Chondrocyte (in vitro differentiated cells): ENCODE results near the gene SLC6A4. TPM values are rescaled to one million over a fixed set of nuclear protein-coding genes. Genes with fewer than 3 reads are reported as not detected.
A peak's percentile ranks its signal among the peaks of the same experiment; 100 is the strongest.

Experiments
- DNase-seq: peaks from one replicate; pipeline ENCODE4 v3.0.0; 2021; ENCODE audit warnings: mixed read lengths, low spot score
- H3K27ac Mint-ChIP-seq: one replicate; pipeline ENCODE4 v1.8.0; 2021; ENCODE audit warnings: mild to moderate bottlenecking, moderate library complexity, mixed read lengths; ENCODE audit not compliant: unreplicated experiment
- H3K27me3 Mint-ChIP-seq: 2 replicates; pipeline ENCODE4 v1.8.0; 2021; ENCODE audit warnings: low read depth, mixed read lengths
- H3K36me3 Mint-ChIP-seq: 2 replicates; pipeline ENCODE4 v1.8.0; 2021; ENCODE audit warnings: low read depth, mixed read lengths
- H3K4me1 Mint-ChIP-seq: 2 replicates; pipeline ENCODE4 v1.8.0; 2021; ENCODE audit warnings: low read depth, mild to moderate bottlenecking, mixed read lengths
- H3K4me3 Mint-ChIP-seq: one replicate; pipeline ENCODE4 v1.8.0; 2021; ENCODE audit warnings: mild to moderate bottlenecking, moderate library complexity, mixed read lengths; ENCODE audit not compliant: unreplicated experiment
- H3K9me3 Mint-ChIP-seq: 2 replicates; pipeline ENCODE4 v1.8.0; 2021; ENCODE audit warnings: low read depth, mixed read lengths
- CTCF ChIP-seq: fragments of 200-600 bp; sonication (generic); IDR thresholded peaks from 2 replicates; pipeline ENCODE4 v1.5.0; 2021; ENCODE audit warnings: antibody characterized with exemption, mild to moderate bottlenecking, moderate library complexity
- long read RNA-seq: library from polyadenylated mRNA; stranded (forward); transcript quantifications from one replicate; pipeline ENCODE4 v2.0.0, GENCODE V29; 2021
- total RNA-seq: library from RNA; stranded (reverse); gene quantifications from 3 replicates; pipeline ENCODE4 v1.2.1, GENCODE V29; 2021

Gene SLC6A4
- not detected in 3 replicates for total RNA-seq
- long read RNA-seq, full-length matches to known transcripts, result 1 of 1 reads
- long read RNA-seq, partial matches to known transcripts, result 0 of 1 reads
- long read RNA-seq, other reads (novel, unspliced or antisense), result 0 of 1 reads

DNA sequence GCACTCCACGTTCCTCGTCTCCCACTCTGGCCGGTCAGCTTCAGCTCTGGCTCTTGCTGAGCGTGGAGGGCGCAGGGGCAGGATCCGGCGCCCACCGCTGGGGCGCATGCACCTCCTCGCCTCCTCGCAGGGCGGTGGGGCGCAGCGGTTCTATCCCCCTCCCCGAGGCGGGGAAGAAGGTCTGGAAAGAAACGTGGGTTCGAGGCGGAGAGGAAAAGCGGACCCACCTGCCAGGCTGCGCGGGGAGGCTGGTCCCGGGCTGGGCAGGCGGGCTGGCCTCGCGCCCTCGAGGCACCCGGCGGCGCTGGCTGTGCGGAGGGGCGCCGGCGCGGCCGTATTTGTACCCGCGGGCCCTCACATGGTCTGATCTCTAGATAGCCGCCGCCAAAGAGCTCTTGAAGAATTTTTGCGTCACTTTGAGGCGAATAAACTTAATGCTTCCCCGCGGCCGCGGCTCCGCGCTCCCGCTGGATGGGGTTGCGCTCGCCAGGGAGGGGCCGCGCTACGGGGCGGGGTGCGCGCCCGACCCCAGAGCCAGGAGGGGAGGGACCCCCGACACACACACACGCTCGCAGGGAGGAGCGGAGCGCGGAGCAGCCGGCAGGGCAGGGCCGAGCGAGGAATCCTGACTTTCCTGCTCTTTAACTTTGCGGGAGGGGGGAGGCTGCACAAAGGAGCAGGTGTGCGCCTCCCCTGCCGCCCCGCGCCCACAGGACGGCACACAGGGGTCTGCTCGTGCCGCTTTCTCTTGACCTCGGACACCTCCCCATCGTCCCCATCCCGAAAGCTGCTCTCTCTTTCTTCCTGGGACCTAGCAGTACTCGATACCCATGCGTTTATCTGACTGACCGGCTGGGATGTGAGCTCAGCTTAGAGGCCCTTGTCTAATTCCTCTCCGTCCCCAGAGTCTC, at the start of gene SLC6A4:
Gene SLC6A4, minus strand, starts transcription at position 312 of the 911 bp plus-strand sequence. CDS start 13,739 bp downstream, outside the sequence.
- TF ChIP-seq CTCF, result no peak
- no peaks in the 10 kb centered on the region for H3K9me3 Mint-ChIP-seq
- no peaks in the 10 kb centered on the region for H3K36me3 Mint-ChIP-seq
- H3K4me3 Mint-ChIP-seq, result peak within 1 kb of the TSS; percentile 65
- H3K4me1 Mint-ChIP-seq, result peaks cover 12% of the 10 kb centered on the region
- H3K27ac Mint-ChIP-seq, result no peak within 1 kb of the TSS
- peaks cover 51% of the 10 kb centered on the region for H3K27me3 Mint-ChIP-seq
- DNase-seq, result no peak

DNA sequence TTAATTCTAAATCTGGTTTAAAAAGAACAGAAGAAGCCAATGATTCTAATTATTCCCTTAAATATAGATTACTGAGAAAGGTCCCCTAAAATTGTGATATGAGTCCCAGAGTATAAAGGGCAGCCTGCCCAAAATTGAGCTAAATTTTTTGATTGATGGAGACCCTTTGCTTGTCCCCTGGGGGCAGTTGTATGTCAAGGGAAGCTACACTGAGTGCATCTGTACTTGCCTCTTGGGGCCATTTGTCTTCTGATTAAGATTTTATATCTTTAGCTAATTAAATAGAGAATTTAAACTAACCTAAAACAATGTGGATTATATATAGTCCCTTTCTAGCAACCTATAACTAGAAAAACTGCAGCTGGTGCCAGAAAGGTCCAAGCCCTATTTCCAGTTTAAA, 43.7 kb upstream of the SLC6A4 start:
- Mint-ChIP-seq H3K27me3 (no peaks in the 10 kb centered on the region), H3K4me3 (no peak overlapping the region), H3K4me1 (no peaks in the 10 kb centered on the region), H3K9me3 (no peaks in the 10 kb centered on the region), H3K36me3 (peaks cover 14% of the 10 kb centered on the region), H3K27ac (no peak overlapping the region)
- no peak for TF ChIP-seq CTCF
- no peak for DNase-seq

GRCh38 chr17:30278032-30278431, 42.5 kb upstream of the SLC6A4 start:
- peak; percentile 78 for TF ChIP-seq CTCF
- H3K27ac Mint-ChIP-seq, result no peak overlapping the region
- no peak for DNase-seq
- H3K27me3 Mint-ChIP-seq, result no peaks in the 10 kb centered on the region
- H3K36me3 Mint-ChIP-seq, result peaks cover 20% of the 10 kb centered on the region
- H3K4me3 Mint-ChIP-seq, result no peak overlapping the region
- H3K9me3 Mint-ChIP-seq, result no peaks in the 10 kb centered on the region
- no peaks in the 10 kb centered on the region for H3K4me1 Mint-ChIP-seq

DNA sequence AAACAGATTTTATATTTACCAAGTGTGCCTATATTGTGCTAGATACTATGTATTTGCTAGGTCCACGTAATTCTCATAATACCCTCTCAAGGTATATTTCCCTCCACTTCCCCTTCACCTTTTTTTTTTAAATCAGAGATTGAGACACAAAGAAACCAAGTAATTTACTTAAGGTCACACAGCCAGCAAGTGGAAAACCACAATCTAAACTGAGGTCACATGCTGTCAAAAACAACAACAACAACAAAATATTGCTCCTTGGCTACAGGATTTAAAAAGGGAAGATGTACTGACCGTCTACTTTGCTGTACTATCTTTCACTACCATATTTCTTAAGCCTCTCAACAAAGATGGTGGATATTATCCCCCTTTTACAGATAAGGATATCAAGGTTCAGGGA, 40.4 kb upstream of the SLC6A4 start:
- Mint-ChIP-seq H3K36me3 (peaks cover 33% of the 10 kb centered on the region), H3K4me3 (no peak overlapping the region), H3K27me3 (no peaks in the 10 kb centered on the region), H3K9me3 (no peaks in the 10 kb centered on the region), H3K4me1 (peaks cover 8% of the 10 kb centered on the region), H3K27ac (no peak overlapping the region)
- no peak for DNase-seq
- TF ChIP-seq CTCF, result no peak

GRCh38 chr17:30274887-30275286, 39.4 kb upstream of the SLC6A4 start:
- no peak for DNase-seq
- Mint-ChIP-seq H3K9me3 (no peaks in the 10 kb centered on the region), H3K27me3 (no peaks in the 10 kb centered on the region), H3K4me3 (no peak overlapping the region), H3K27ac (peak overlapping the region; percentile 27), H3K36me3 (peaks cover 36% of the 10 kb centered on the region), H3K4me1 (peaks cover 10% of the 10 kb centered on the region)
- TF ChIP-seq CTCF, result no peak
